GM13977 (cell line): Measurements from ENCODE around the gene NMRK2.
"Not testable (repeated sequence)": the region's sequence is repeated elsewhere in the genome, so short reads cannot be mapped to it uniquely, and the experiment has no call there.

ENCODE experiments used
- DNase-seq: peaks from one replicate; pipeline ENCODE4 v3.0.0; 2012; ENCODE audit warnings: low spot score
- CTCF ChIP-seq: IDR thresholded peaks from 2 replicates; pipeline ENCODE4 v1.5.1; 2012; ENCODE audit warnings: mild to moderate bottlenecking, control low read depth; ENCODE audit not compliant: insufficient read depth; ENCODE audit errors: extremely low read depth, missing control alignments
- in situ Hi-C: fragments of 300-500 bp; cut with MboI; formaldehyde crosslinking; loops from one replicate; pipeline ENCODE4 v1.12.0; 2022; ENCODE audit warnings: low sequenced_read_pairs, low pct_unique_long_range_greater_than_20kb, mixed read lengths, inconsistent platforms; ENCODE audit not compliant: unreplicated experiment

NMRK2 gene

GRCh38 chr19:3966051-3967017 lies 33.5 kb downstream of the NMRK2 start:
- DNase-seq, result no peak
- in situ Hi-C loops, result no loop called here
- no peak for TF ChIP-seq CTCF

- in situ Hi-C loops, DNase-seq: not testable (repeated sequence)
These were observed 35.1 kb downstream of the NMRK2 start for GRCh38 chr19:3967983-3968382.

- in situ Hi-C loops, result no loop called here
- no peak for DNase-seq
- TF ChIP-seq CTCF, result no peak
These were observed 35.9 kb downstream of the NMRK2 start for GRCh38 chr19:3968556-3969434.

- no peak for DNase-seq
- no peak for TF ChIP-seq CTCF
- in situ Hi-C loops, result no loop called here
These were observed 36.8 kb downstream of the NMRK2 start for GRCh38 chr19:3969435-3970312.

GRCh38 chr19:3970313-3970807 lies 37.5 kb downstream of the NMRK2 start:
- TF ChIP-seq CTCF, result no peak
- DNase-seq, result no peak
- in situ Hi-C loops, result no loop called here

- no peak for TF ChIP-seq CTCF
- in situ Hi-C loops, result no loop called here
These were observed 38.1 kb downstream of the NMRK2 start, which contains the start of gene DAPK3 for GRCh38 chr19:3970808-3971598. Gene DAPK3, minus strand, starts transcription at chr19:3971099. Its CDS starts 1,364 bp downstream, at chr19:3969735.

More at GRCh38 chr19:3970808-3971598, 38.1 kb downstream of the NMRK2 start, which contains the start of gene DAPK3:
- peak; percentile 98 for DNase-seq
